Right lobe of liver (tissue), 4 donors: ENCODE measurements around the gene HMGB1.

Source experiments
- CTCF ChIP-seq, 4 donors: fragments of 200-600 bp in 3 of 4; fragments of 450-650 bp in 1 of 4; IDR thresholded peaks; one replicate each; pipeline versions ENCODE4 v1.5.1 to v1.8.0; 2016 to 2022; ENCODE audit warnings: antibody characterized with exemption in 4 of 4, mild to moderate bottlenecking in 2 of 4
- POLR2A ChIP-seq: fragments of 450-650 bp; IDR thresholded peaks from one replicate; pipeline ENCODE4 v1.6.1; 2017; ENCODE audit warnings: antibody characterized with exemption, mild to moderate bottlenecking
- donor health status: DM: no; HTN: no; CAD: no.
- donor health status: DM: no; HTN: no; CAD: no.
- donor health status: DM: no; HTN: yes; CAD: no.

GRCh38 chr13:30422054-30422839, 43.5 kb downstream of the HMGB1 start, which contains the start of gene UBE2L5:
- no peak for TF ChIP-seq CTCF (IDR thresholded peaks at IDR 0.05)
- peak; percentile 86 for TF ChIP-seq POLR2A
